ENCODE results near the gene TCF15.
"Not testable (repeated sequence)": the region's sequence is repeated elsewhere in the genome, so short reads cannot be mapped to it uniquely, and the experiment has no call there.

GRCh38 chr20:578940-579690, 31.0 kb downstream of the TCF15 start:
- not testable (repeated sequence) for TF ChIP-seq CTCF (IDR thresholded peaks at IDR 0.05; ENCODE audit: poor library complexity); EZH2 (IDR thresholded peaks at IDR 0.05; ENCODE audit: borderline replicate concordance)

Measured in hepatocyte (in vitro differentiated cells).